GM03348 (cell line): ENCODE data around the gene CCDC137.
"Not testable (repeated sequence)": the region's sequence is repeated elsewhere in the genome, so short reads cannot be mapped to it uniquely, and the experiment has no call there.

Experiments
- DNase-seq: peaks from one replicate; pipeline ENCODE4 v3.0.0; 2012; ENCODE audit warnings: low spot score

CCDC137 gene, protein sequence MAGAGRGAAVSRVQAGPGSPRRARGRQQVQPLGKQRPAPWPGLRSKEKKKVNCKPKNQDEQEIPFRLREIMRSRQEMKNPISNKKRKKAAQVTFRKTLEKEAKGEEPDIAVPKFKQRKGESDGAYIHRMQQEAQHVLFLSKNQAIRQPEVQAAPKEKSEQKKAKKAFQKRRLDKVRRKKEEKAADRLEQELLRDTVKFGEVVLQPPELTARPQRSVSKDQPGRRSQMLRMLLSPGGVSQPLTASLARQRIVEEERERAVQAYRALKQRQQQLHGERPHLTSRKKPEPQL

DNA sequence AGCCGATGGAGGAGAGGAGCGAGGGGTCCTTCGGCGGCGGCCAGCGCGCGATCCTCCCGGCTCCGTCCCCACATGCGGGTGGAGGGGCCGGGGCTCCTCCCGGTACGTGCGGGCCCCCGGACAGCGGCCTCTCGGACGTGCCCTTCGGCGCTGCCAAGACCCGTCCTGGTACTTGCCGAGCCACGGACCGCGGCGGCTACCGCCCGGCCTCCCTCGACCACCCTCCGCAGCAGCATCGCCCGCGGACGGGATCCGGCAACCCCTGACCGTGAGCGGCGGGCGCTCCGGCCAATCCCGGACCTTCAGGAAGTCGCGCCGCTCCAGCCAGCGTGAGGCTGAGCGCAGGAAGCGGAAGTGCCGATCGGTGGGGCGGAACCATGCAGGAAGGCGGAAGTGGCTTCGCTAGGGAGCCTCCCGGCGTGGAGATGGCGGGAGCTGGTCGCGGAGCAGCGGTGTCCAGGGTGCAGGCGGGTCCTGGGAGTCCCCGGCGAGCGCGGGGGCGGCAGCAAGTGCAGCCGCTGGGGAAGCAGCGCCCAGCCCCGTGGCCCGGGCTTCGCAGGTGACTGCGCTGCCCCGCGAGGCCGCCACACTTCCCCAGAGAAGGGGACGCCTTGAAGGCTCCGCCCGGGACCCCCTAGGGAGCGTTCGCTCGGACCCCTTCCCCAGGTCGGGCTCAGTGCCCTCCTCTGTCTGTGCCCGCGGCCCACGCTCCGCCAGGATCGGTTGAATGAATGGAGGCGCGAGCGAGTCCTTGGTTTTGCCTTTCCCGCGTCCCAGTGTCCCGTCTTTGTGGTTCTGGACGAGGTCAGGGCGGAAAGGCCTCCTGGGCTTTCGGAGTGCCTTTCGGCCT, at the start of gene CCDC137, which contains the start of gene OXLD1:
CCDC137 (plus strand) TSS at position 396 of the 850 bp plus-strand sequence; CDS start at position 426, 30 bp downstream.
OXLD1 (minus strand) TSS at position 264 of the 850 bp plus-strand sequence; CDS start at position 236, 28 bp downstream.
- peak; percentile 99 for DNase-seq

DNA sequence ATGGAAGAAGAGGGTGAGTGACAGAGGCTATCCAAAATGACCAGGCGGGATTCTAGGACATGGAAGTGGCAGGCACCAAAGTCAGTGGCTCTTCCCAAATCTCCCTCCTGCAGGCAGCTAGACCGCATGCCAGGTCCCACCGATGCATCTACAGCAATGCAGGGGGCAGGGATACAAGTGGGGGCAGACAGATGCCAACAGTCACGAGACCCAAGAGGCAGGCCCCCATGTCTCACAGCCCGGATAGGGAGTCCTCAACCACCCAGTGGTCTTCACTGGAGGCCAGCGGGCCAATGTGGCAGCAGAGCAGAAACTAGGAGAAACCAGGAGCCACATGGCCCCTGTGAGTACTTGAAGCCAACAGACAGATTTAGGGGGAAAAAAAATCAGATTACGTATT, 49.7 kb upstream of the CCDC137 start:
- DNase-seq, result no peak

DNA sequence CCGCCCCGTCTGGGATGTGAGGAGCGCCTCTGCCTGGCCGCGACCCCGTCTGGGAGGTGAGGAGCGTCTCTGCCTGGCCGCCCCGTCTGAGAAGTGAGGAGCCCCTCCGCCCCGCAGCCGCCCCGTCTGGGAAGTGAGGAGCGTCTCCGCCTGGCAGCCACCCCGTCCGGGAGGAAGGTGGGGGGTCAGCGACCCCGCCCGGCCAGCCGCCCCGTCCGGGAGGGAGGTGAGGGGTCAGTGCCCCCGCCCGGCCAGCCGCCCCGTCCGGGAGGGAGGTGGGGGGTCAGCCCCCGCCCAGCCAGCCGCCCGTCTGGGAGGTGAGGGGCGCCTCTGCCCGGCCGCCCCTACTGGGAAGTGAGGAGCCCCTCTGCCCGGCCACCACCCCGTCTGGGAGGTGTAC, 48.2 kb upstream of the CCDC137 start:
- not testable (repeated sequence) for DNase-seq

DNA sequence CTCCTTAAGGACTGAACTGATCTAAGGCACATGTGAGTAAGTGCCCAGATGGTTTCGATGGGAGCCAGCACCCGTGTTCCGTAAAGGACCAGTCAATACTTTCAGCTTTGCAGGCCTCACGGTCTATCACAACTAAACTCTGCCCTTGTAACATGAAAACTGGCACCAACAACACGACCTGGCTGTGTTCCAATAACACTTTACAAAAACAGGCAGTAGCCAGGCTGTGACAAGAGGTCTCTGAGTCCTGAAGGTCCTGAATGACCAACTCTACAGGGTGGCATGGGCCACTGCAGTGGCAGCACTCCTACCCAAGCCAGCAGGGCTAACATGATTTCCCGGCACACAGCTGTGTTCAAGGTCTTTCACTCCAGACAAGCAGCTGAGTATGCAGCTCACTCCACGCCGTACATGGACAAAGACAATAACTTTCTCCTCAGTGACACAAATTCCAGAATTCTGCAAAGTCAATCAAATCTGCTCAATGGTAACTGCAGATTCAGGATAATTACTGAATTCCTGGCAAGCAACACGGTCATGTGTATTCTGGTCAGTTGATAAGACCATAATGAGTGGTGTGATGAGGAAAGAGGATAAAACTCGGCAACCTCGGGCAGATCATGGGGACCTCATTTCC, 44.9 kb upstream of the CCDC137 start:
- no peak for DNase-seq

DNA sequence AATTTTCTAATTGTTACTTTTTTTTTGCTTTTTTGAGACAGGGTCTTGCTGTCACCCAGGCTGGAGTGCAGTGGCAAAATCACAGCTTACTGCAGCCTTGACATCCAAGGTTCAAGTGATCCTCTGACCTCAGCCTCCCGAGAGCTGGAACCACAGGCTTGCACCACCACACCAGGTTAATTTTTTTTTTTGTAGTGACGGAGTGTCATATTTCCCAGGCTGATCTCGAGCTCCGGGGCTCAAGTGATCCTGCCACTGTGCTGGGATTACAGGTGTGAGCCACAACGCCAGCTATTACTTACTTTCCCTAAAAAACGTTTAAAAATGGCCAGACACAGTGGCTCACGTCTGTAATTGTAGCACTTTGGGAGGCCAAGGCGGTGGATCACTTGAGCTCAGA, 36.3 kb upstream of the CCDC137 start:
- no peak for DNase-seq

DNA sequence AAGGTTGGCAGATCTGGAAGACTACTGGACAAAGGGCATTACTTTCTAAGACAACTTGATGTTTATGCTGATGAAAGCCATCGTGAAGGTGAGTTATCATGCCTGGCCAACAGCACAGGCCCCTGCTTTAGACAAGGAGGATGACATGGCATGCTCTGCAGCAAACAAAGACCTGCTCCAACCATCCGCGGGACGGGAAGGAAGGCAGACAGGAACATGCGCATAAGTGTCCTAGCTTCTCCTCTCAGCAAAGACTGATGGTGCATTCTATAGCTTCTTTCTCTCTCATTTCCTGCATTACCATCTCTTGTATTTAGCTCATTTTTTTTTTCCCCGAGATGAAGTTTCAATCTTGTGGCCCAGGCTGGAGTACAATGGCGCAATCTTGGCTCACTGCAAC, 35.1 kb upstream of the CCDC137 start:
- no peak for DNase-seq

DNA sequence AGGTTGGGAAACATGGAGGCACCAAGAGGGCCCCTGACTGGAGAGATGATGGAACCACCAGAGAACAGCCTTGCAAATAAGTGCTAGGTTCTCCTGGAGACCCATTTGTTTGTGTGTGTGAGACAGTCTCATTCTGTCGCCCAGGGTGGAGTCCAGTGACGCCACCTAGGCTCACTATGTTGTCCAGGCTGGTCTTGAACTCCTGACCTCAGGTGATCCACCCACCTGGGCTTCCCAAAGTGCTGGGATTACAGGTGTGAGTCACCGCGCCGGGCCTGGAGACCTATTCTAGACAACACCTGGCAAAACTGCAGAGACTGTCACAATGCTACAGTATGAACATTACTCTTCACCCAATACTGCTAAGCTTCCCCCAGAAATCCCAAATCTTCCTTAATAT, 31.1 kb upstream of the CCDC137 start:
- DNase-seq, result no peak

DNA sequence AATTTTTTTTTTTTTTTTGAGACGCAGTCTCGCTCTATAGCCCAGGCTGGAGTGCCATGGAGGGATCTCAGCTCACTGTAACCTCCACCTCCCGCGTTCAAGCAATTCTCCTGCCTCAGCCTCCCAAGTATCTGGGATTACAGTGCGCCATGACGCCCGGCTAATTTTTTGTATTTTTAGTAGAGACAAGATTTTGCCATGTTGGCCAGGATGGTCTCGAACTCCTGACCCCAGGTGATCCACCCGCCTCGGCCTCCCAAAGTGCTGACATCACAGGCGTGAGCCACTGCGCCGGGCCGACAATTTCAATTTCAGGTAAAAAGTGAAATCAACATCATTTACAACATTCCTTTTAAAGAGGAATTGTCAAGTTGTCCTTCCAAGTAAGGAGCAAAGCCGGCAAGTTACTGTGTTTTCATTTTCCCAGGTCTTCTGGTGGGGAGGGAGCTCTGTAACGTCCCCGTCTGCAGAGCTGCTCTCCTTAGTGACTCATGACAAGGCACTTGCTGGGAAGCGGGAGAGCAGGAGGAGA, 30.5 kb upstream of the CCDC137 start:
- DNase-seq, result no peak

DNA sequence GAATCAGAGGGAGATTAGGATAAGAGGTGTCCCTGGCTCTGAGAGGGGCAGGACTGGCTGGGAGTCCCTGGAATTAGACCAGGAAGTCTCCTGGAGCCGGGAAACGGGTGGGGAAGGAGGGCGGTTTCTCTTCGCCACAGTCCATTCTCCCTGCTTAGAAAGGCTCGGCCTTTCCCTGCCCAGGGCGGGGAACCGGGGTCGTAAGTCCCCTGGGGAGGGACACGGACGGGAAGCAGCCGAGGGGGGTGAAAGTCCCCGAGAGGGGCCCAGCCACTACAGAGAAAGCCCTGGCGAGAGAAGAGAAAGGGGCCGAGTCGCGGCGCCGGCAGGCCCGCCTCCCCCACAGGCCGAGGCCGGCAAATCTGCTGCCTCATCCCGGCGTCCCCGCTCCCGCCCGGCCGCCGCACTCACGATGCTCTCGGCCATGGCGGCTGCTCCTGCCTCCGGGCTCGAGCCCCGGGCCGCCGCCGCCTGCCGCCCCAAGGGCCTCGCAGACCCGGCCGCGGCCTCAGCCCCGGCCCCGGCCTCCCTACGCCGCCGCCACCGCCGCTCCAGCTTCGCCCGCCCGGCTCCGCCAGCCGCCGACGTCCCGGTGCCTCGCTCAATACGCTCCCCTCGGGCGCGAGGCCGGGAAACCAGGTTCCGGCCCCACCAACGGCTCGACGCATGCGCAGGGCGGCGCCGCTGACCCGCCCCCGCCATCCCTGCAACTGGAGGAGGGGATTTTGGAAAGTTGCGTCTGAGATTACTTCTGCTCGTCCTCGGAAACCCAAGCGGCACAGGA, 29.8 kb upstream of the CCDC137 start, which contains the start of the genes NPLOC4 and TSPAN10:
NPLOC4 (minus strand) TSS at position 608 of the 784 bp plus-strand sequence; CDS start at position 426, 182 bp downstream.
TSPAN10 (plus strand) TSS at position 692 of the 784 bp plus-strand sequence. CDS start 5,217 bp downstream, outside the sequence.
- peak; percentile 99 for DNase-seq

DNA sequence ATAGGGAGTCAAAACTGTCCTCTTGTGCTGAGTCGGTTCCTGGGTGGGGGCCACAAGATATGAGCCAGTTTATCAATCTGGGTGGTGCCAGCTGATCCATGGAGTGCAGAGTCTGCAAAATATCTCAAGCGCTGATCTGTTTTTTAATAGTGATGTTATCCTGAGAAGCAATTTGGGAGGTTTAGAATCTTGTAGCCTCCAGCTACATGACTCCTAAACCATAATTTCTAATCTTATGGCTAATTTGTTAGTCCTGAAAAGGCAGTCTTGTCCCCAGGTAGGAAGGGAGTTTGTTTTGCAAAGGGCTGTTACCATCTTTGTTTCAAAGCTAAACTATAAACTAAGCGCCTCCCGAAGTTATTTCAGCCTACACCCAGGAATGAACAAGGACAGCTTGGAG, 27.9 kb upstream of the CCDC137 start:
- DNase-seq, result no peak

DNA sequence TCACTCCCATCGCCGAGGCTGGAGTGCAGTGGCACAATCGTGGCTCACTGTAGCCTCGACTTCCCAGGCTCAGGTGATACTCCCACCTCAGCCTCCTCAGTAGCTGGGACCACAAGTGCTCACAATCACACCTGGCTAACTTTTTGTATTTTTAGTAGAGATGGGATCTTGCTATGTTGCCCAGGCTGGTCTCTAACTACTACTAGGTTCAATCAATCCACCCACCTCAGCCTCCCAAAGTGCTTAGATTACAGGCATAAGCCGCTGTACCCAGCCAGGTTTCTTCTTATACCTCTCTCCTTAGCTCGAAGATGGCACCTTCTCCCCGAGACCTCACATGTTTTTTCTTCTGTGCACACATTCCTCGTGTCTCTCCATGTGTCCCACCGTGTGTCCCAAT, 26.5 kb upstream of the CCDC137 start:
- no peak for DNase-seq

DNA sequence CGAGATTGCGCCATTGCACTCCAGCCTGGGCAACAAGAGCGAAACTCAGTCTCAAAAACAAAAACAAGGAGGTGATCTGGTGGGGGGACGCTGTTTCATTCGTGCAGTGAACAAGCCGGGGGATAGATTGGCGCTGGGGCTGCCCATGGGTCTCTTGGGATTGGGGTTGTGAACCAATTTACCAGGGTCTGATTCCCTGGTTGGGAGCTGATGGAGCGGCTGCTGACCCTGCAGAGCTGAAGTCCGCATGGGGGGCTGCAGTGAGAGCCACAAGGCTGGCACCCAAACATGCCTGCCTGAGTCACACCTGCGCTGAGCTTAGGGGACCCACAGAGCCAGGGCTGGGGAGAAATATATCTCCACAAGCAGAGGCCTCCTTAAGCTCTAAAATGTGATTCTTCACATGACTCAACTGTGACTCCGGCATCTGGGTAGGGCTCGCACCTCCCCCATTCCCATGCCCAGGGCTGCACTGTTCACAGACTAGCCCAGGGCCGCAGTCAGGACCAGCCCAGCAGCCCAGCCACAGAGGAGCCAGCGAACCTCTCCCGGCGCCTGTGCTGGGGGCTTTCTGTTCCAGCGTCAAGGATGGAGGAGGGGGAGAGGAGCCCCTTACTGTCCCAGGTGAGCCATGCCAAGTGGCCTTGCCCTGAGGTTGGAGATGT, 24.6 kb upstream of the CCDC137 start:
- DNase-seq, result peak; percentile 92

DNA sequence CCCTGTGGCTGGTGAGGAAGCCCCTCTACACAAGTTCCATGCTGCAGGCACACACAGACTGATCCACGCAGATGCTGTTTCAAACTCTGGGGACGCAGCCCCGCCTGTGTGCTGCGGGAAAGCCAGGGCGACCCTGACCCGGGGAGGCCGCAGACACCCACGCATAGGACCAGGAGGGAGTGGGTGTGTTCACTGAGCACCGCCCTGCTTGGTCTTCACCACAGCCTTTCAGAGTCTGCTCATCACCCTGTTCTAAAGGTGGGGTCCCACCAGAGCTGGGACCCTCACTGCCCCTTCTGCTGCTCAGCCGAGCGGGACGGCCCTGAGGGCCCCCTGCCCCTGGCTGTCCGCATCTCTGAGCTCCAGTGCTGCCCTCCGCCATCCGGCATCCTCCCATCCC, 22.0 kb upstream of the CCDC137 start:
- DNase-seq, result no peak

DNA sequence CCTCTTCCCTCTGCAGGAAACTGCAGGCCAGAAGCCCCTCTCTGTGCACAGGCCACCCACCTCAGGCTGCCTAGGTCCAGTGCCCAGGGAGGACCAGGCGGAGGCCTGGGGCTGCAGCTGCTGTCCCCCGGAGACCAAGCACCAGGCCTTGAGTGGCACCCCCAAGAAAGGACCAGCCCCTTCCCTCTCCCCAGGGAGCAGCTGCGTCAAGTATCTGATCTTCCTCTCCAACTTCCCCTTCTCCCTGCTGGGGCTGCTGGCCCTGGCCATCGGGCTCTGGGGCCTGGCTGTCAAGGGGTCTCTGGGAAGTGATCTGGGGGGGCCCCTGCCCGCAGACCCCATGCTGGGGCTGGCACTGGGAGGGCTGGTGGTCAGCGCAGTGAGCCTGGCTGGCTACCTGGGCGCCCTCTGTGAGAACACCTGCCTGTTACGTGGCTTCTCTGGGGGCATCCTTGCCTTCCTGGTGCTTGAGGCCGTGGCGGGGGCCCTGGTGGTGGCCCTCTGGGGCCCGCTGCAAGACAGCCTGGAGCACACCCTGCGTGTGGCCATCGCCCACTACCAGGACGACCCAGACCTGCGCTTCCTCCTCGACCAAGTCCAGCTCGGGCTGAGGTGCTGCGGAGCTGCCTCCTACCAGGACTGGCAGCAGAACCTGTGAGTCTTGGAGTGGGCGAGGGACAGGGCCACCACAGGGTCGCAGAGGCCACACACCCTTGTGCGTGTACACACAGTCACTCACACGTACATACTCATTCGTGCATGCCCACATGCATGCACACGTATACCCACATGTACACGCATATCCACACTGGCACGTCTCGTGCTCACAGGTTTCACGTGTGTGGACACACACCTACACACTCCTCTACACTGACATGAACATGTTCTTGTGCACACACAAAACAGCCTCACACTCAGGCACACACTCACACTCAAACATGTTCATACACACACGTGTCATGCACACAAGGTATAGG, 21.3 kb upstream of the CCDC137 start:
- DNase-seq, result no peak

DNA sequence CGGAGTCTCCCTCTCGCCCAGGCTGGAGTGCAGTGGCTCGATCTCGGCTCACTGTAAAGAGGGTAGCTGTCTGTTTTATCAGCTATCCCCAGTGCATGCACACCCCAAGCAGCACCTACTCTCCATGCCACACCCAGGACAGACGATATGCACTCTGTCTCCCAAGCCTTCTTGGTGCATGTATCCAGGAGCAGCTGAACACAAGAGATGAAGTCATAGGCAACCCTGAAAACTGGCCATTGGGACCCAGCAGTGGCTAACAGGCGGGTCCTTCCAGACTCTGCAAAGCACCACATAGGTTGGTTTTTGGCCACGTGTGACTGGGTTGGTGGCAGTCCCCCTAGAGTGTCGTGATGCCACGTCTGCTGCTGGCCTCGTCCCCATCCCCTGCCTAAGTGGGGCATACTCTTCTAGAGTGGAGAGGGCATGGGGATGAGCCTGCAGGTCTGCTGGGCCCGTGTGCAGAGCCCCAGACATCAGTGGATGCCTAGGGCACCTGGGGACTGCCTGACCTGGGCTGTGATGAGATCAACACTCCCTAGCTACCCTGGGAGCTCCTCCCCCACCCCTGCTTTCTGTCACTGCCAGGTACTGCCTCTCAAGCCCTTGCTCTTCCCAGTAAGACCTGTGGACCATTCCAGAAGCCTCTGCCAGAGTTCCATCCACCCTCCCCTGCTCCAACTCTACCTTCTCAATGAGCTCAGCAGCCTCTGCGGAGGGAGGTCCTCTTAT, 19.5 kb upstream of the CCDC137 start:
- no peak for DNase-seq

DNA sequence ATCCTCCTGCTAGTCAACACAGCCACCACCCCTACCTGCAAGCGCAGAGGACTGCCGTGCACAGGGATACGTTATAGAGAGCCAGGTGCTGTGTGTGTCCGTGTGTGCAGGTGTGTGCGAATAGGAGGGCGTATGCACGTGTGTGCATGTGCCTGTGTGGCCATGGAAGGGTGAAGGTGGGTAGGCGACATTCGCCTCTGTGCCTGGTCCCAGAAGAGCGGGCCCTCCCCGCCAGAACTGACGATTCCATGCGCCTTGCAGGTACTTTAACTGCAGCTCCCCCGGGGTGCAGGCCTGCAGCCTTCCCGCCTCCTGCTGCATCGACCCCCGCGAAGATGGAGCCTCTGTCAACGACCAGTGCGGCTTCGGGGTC, 18.9 kb upstream of the CCDC137 start:
- DNase-seq, result no peak

DNA sequence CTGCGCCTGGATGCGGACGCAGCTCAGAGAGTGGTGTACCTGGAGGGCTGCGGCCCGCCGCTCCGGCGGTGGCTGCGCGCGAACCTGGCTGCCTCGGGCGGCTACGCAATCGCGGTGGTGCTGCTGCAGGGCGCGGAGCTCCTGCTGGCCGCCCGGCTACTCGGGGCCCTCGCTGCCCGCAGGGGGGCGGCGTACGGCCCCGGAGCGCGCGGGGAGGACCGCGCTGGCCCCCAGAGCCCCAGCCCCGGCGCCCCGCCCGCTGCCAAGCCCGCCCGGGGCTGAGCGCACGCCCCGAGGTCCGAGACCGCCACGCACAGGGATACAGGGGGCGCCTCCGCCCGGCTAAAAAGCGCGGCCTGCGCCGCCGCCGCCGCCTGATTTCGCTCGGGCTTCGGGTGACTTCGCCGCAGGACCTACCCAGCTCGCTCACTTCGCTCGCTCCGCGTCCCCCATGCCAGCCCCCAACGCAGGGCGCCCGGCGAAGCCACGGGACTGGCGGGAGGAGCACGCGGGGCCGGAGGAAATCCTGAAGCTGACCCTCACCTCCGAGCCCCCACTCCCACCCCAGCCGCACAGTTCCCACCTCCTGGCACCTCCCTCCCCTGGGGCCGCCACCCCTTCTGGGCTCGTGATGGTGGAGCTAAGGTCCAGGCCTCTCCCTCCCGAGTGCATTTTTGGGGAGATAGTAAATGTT, 18.4 kb upstream of the CCDC137 start:
- DNase-seq, result no peak

DNA sequence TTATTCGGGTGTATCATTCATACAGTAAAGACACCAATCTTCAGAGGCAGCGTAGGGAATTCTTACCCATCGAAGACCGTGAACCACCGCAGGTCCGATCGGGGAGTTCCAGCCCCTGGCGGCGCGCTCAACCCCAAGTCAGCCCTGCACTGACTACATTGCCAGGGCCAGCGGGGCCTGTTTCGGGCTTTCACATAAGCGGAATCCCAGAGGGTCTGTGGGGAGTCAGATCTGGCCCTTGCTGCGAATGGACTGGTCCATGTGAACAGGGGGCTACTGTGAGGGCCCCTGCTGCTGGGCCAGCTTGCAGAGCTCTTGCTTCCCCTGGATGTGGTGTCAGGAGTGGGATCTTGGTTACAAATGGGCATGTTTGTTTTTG, 17.8 kb upstream of the CCDC137 start:
- DNase-seq, result no peak
